Colonic mucosa (tissue), 4 donors: ENCODE measurements around the gene KCNJ2. TPM values are rescaled to one million over a fixed set of nuclear protein-coding genes. Genes with fewer than 3 reads are reported as not detected.

Source experiments
- DNase-seq: peaks from one replicate; pipeline ENCODE4 v3.0.0-alpha.2; 2020
- H3K27ac ChIP-seq: fragments of 200-600 bp; one replicate; pipeline ENCODE4 v1.8.0; 2021
- H3K27me3 ChIP-seq: fragments of 200-600 bp; one replicate; pipeline ENCODE4 v1.8.0; 2021
- H3K36me3 ChIP-seq: fragments of 200-600 bp; one replicate; pipeline ENCODE4 v1.8.0; 2021
- H3K4me1 ChIP-seq: fragments of 200-600 bp; one replicate; pipeline ENCODE4 v1.8.0; 2021; ENCODE audit warnings: mild to moderate bottlenecking
- H3K4me3 ChIP-seq: fragments of 200-600 bp; one replicate; pipeline ENCODE4 v1.8.0; 2021
- H3K9ac ChIP-seq, 2 donors: one replicate each; pipeline ENCODE4 v1.7.0; 2013; ENCODE audit warnings: control low read depth in 2 of 2, low read depth in 2 of 2, low read length in 2 of 2
- H3K9me3 ChIP-seq: fragments of 200-600 bp; one replicate; pipeline ENCODE4 v1.8.0; 2021
- CTCF ChIP-seq: fragments of 200-600 bp; IDR thresholded peaks from one replicate; pipeline ENCODE4 v1.8.0; 2022; ENCODE audit warnings: antibody characterized with exemption, mild to moderate bottlenecking
- intact Hi-C: fragments of 100-400 bp; cut with DNase I; formaldehyde crosslinking; loops from one replicate; pipeline ENCODE4 v1.14.1; 2022
- total RNA-seq, 2 donors: library from RNA; stranded (reverse); fragmentation: NEBNext Ultra II Directional in 1 of 2; extraction: Animal tissue kit (Norgen Biotek cat#: 25700) in 1 of 2; gene quantifications; one replicate each; pipeline ENCODE4 v1.2.1, GENCODE V29; 2021
- donor health status: healthy.
- donor health status: DM: no; HTN: no; CAD: no.
- donor health status: DM: no; HTN: no; CAD: no.

KCNJ2 gene
- total RNA-seq, 2 donors from 2014 or later: 7.4 to 18.2 TPM

DNA sequence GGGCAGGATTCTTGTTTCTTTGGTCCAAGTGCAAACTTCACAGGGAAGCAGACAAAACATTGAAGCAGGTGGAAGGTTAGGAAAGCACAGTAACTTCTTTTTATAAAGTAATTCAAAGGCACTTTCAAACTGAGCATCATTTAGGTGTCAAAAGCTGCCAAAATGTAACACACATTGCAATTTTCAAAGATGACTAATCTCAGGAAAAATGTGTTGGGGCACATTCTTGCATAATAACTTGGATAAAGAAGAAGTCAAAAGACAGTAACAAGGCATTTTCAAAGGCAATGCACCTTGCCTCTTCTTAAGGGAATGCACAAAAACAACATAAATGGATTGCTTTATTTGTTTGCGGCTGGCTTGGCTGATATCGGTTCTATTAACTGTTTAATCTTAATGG, 3.6 kb downstream of the KCNJ2 start:
- H3K9me3 ChIP-seq: no peaks in the 10 kb centered on the region
- no peaks in the 10 kb centered on the region for H3K27me3 ChIP-seq
- H3K27ac ChIP-seq: no peak overlapping the region
- no peak for TF ChIP-seq CTCF
- H3K36me3 ChIP-seq: no peaks in the 10 kb centered on the region
- DNase-seq: no peak
- H3K4me3 ChIP-seq: no peak overlapping the region
- no peak overlapping the region for H3K9ac ChIP-seq
- H3K4me1 ChIP-seq: peaks cover 3% of the 10 kb centered on the region
- intact Hi-C loops: no loop called here

- no peak overlapping the region for H3K9ac ChIP-seq
- no peak for DNase-seq
- H3K4me3 ChIP-seq: no peak overlapping the region
- H3K27me3 ChIP-seq: no peaks in the 10 kb centered on the region
- H3K9me3 ChIP-seq: no peaks in the 10 kb centered on the region
- H3K4me1 ChIP-seq: peaks cover 3% of the 10 kb centered on the region
- no peak for TF ChIP-seq CTCF
- no peaks in the 10 kb centered on the region for H3K36me3 ChIP-seq
- intact Hi-C loops: no loop called here
- no peak overlapping the region for H3K27ac ChIP-seq
Measured at GRCh38 chr17:70173681-70174080, 4.3 kb downstream of the KCNJ2 start.

GRCh38 chr17:70181376-70181775, 12.0 kb downstream of the KCNJ2 start:
- Histone ChIP-seq H3K27ac (no peak overlapping the region), H3K9ac (no peak overlapping the region), H3K4me1 (no peaks in the 10 kb centered on the region), H3K36me3 (no peaks in the 10 kb centered on the region), H3K9me3 (no peaks in the 10 kb centered on the region), H3K4me3 (no peak overlapping the region), H3K27me3 (no peaks in the 10 kb centered on the region)
- intact Hi-C loops: no loop called here
- TF ChIP-seq CTCF: no peak
- no peak for DNase-seq

DNA sequence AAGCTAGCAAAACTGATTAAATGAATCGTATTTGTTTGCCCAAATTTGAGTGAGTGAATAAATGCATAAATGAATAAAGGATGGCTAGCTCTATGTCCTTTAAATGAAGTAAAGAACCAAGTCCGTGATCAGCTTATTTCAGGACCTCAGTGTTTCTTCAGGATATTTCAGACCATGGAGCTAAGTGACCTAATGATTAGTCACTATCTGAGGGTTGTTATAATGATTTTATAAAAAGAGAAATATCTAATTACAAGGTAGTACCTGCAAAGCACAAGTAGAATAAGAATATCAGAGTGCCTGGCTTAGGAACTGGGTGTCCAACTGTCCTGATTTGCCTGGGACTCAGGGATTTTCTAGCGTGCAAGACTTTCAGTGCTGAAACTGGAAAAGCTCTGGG, 12.5 kb downstream of the KCNJ2 start:
- H3K9ac ChIP-seq: no peak overlapping the region
- H3K36me3 ChIP-seq: no peaks in the 10 kb centered on the region
- no peaks in the 10 kb centered on the region for H3K9me3 ChIP-seq
- H3K4me1 ChIP-seq: no peaks in the 10 kb centered on the region
- no peak for DNase-seq
- no peak overlapping the region for H3K4me3 ChIP-seq
- no peaks in the 10 kb centered on the region for H3K27me3 ChIP-seq
- H3K27ac ChIP-seq: no peak overlapping the region
- intact Hi-C loops: no loop called here
- no peak for TF ChIP-seq CTCF

GRCh38 chr17:70183508-70183907, 14.2 kb downstream of the KCNJ2 start:
- no peak for TF ChIP-seq CTCF

DNA sequence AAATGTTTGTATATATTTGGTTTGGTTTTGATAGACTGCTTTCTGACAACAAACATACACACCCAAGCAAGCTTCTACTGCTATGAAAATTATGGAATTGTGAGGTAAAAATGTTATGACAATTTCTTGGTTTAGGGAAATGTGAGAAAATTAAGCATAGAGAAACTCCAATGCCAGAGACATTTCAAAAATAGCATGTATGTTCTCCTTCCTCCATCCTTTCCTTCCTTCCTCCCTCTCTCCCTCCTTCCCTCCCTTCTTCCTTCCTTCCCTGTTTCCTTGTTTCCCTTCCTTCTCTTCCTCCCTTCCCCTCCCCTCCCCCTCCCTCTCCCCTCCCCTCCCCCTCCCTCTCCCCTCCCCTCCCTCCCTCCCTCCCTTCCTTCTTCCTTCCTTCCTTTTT, 14.9 kb downstream of the KCNJ2 start:
- H3K4me1 ChIP-seq: no peaks in the 10 kb centered on the region
- TF ChIP-seq CTCF: no peak
- no peaks in the 10 kb centered on the region for H3K36me3 ChIP-seq
- no peak for DNase-seq
- H3K9ac ChIP-seq: no peak overlapping the region
- intact Hi-C loops: no loop called here
- H3K27me3 ChIP-seq: no peaks in the 10 kb centered on the region
- no peaks in the 10 kb centered on the region for H3K9me3 ChIP-seq
- no peak overlapping the region for H3K27ac ChIP-seq
- no peak overlapping the region for H3K4me3 ChIP-seq

More at GRCh38 chr17:70183508-70183907, 14.2 kb downstream of the KCNJ2 start:
- no peaks in the 10 kb centered on the region for H3K36me3 ChIP-seq
- H3K9ac ChIP-seq: no peak overlapping the region
- H3K4me1 ChIP-seq: no peaks in the 10 kb centered on the region
- H3K4me3 ChIP-seq: no peak overlapping the region
- no peak for DNase-seq
- intact Hi-C loops: no loop called here
- no peak overlapping the region for H3K27ac ChIP-seq
- no peaks in the 10 kb centered on the region for H3K9me3 ChIP-seq
- H3K27me3 ChIP-seq: no peaks in the 10 kb centered on the region
